ENCODE data around the gene SIN3A. TPM values are rescaled to one million over a fixed set of nuclear protein-coding genes. Genes with fewer than 3 reads are reported as not detected.

Gene SIN3A
- total RNA-seq, 1 experiment from 2014 or later, result 107 TPM

DNA sequence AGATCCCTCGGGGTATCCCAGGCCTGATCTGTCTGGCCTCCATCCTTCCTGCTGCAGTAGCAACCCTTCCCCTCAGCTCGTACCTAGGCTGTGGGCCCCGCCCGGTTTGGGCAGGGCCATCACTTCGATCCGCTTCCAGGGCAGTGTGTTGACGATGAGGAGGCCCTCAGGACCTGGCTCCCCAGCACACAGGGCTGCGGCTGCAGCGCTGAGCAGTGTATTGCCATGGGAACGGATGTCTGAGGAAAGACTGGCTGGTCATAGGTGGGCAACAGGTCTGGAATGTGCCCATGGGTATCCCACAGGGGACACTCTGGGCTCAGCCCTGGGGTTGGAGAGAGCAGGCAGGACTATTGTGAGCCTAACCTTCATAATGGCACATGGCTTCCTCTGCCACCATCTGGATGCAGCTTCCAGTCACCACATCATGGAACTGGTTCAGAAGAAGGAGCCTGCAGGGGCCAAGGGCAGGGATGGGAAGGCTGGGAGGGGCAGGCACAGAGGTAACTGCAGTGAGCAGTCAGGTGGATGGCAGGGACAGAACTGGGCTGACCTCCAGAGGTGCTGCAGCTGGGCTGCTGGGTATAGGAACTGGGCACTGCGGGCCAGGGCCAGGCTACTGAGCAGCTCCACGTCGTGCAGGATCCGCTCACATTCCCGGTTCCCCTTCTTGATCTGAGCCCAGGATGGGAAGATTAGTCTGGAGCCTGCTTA lies 91.8 kb downstream of the SIN3A start:
- CTCF ChIA-PET, result interaction anchor here (0.6 kb wide), 1 partner anchor 36 kb away, joined by 3 read pairs; no protein-coding TSS in a partner anchor
- DNase-seq (ENCODE audit: low read depth, low spot score) (no peak), ATAC-seq (no peak)
- in situ Hi-C loops (cut with HindIII; ENCODE audit: low pct_unique_long_range_greater_than_20kb, low sequenced_read_pairs) (no loop called here), intact Hi-C loops (cut with micrococcal nuclease; ENCODE audit: unreplicated experiment) (no loop called here)
- H3K4me1 ChIP-seq (ENCODE audit: control insufficient read depth, insufficient read depth, low read length), result no peaks in the 10 kb centered on the region
- H3K9me3 ChIP-seq (ENCODE audit: control insufficient read depth, insufficient read depth, low read depth, low read length), result no peaks in the 10 kb centered on the region
- no peak overlapping the region for H3K4me3 ChIP-seq (ENCODE audit: low read depth in 2 of 2, low read length in 2 of 2)
- H3K36me3 ChIP-seq (ENCODE audit: control insufficient read depth, insufficient read depth, low read length), result no peaks in the 10 kb centered on the region; the same call in 1 of the 2 replicates
- TF ChIP-seq, protein P1, sequence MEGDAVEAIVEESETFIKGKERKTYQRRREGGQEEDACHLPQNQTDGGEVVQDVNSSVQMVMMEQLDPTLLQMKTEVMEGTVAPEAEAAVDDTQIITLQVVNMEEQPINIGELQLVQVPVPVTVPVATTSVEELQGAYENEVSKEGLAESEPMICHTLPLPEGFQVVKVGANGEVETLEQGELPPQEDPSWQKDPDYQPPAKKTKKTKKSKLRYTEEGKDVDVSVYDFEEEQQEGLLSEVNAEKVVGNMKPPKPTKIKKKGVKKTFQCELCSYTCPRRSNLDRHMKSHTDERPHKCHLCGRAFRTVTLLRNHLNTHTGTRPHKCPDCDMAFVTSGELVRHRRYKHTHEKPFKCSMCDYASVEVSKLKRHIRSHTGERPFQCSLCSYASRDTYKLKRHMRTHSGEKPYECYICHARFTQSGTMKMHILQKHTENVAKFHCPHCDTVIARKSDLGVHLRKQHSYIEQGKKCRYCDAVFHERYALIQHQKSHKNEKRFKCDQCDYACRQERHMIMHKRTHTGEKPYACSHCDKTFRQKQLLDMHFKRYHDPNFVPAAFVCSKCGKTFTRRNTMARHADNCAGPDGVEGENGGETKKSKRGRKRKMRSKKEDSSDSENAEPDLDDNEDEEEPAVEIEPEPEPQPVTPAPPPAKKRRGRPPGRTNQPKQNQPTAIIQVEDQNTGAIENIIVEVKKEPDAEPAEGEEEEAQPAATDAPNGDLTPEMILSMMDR (IDR thresholded peaks at IDR 0.05), result no peak
- TF ChIP-seq TCF7L2 (IDR thresholded peaks at IDR 0.05; ENCODE audit: low read depth, low read length) (no peak), POLR2AphosphoS5 (IDR thresholded peaks at IDR 0.05; ENCODE audit: low read depth, low read length) (no peak), SIN3A (IDR thresholded peaks at IDR 0.05; ENCODE audit: borderline replicate concordance, insufficient read depth, low read depth, low read length) (no peak)
- TF ChIP-seq, protein P2, sequence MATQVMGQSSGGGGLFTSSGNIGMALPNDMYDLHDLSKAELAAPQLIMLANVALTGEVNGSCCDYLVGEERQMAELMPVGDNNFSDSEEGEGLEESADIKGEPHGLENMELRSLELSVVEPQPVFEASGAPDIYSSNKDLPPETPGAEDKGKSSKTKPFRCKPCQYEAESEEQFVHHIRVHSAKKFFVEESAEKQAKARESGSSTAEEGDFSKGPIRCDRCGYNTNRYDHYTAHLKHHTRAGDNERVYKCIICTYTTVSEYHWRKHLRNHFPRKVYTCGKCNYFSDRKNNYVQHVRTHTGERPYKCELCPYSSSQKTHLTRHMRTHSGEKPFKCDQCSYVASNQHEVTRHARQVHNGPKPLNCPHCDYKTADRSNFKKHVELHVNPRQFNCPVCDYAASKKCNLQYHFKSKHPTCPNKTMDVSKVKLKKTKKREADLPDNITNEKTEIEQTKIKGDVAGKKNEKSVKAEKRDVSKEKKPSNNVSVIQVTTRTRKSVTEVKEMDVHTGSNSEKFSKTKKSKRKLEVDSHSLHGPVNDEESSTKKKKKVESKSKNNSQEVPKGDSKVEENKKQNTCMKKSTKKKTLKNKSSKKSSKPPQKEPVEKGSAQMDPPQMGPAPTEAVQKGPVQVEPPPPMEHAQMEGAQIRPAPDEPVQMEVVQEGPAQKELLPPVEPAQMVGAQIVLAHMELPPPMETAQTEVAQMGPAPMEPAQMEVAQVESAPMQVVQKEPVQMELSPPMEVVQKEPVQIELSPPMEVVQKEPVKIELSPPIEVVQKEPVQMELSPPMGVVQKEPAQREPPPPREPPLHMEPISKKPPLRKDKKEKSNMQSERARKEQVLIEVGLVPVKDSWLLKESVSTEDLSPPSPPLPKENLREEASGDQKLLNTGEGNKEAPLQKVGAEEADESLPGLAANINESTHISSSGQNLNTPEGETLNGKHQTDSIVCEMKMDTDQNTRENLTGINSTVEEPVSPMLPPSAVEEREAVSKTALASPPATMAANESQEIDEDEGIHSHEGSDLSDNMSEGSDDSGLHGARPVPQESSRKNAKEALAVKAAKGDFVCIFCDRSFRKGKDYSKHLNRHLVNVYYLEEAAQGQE (IDR thresholded peaks at IDR 0.05; ENCODE audit: insufficient read depth in 1 of 2, low read depth in 2 of 2, low read length in 1 of 2), result no peak
- no peaks in the 10 kb centered on the region for H3K27me3 ChIP-seq (ENCODE audit: control insufficient read depth, insufficient read depth, low read length)
- BruUV-seq (replicated peaks), result no TSS peak
- POLR2A ChIA-PET, result interaction anchor here (0.6 kb wide), 1 partner anchor 323 kb away, joined by 4 read pairs; no protein-coding TSS in a partner anchor
- no peak overlapping the region for H3K27ac ChIP-seq (ENCODE audit: low read length)

DNA sequence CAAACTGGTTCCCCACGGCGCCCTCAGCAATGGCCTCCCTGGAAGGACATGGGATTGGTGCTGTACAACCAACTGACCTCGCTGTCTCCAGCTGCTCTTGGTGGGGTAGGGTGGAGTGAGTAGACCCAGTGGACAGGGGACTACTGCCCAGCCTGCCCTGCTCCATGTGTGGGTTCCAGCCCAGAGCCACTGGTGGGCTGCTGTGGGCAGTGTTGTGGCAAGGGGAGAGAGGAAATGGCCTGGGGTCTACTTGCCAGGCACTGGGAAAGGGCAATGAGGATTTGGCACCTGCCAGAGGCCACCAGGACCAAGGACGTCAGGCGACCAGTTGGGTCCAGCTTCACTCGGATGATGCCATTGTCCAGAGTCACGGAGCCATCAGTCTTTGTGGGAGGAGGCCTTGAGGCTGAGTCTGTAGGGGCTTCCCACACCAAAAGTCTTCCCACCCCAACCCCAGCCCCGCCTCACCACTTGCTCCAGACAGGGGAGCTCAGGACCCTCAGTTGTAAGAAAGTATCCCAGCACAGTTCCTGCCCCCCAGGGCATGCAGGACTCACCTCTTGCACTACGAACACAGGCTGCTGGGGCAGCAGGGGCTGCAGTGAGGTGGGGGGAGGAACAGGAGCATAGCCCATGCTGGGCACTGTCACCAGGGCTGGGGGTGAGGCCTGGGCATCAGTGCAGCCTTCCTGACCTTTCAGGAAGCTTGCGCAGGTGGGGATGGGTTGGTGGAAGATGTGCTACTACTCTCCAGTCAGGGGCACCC lies 92.5 kb downstream of the SIN3A start:
- DNase-seq (ENCODE audit: low read depth, low spot score) (no peak), ATAC-seq (no peak)
- H3K4me3 ChIP-seq (ENCODE audit: low read depth in 2 of 2, low read length in 2 of 2), result no peak overlapping the region
- in situ Hi-C loops (cut with HindIII; ENCODE audit: low pct_unique_long_range_greater_than_20kb, low sequenced_read_pairs) (no loop called here), intact Hi-C loops (cut with micrococcal nuclease; ENCODE audit: unreplicated experiment) (no loop called here)
- ChIA-PET CTCF (no interaction called here), POLR2A (interaction anchor here (0.6 kb wide), 1 partner anchor 322 kb away, joined by 4 read pairs; no protein-coding TSS in a partner anchor)
- H3K4me1 ChIP-seq (ENCODE audit: control insufficient read depth, insufficient read depth, low read length), result no peaks in the 10 kb centered on the region
- BruUV-seq (replicated peaks), result no TSS peak
- H3K27me3 ChIP-seq (ENCODE audit: control insufficient read depth, insufficient read depth, low read length), result no peaks in the 10 kb centered on the region
- no peak overlapping the region for H3K27ac ChIP-seq (ENCODE audit: low read length)
- no peak for TF ChIP-seq TCF7L2 (IDR thresholded peaks at IDR 0.05; ENCODE audit: low read depth, low read length)
- TF ChIP-seq, protein P2 (IDR thresholded peaks at IDR 0.05; ENCODE audit: insufficient read depth in 1 of 2, low read depth in 2 of 2, low read length in 1 of 2), result no peak
- no peak for TF ChIP-seq SIN3A (IDR thresholded peaks at IDR 0.05; ENCODE audit: borderline replicate concordance, insufficient read depth, low read depth, low read length)
- TF ChIP-seq, protein P1 (IDR thresholded peaks at IDR 0.05), result no peak
- TF ChIP-seq POLR2AphosphoS5 (IDR thresholded peaks at IDR 0.05; ENCODE audit: low read depth, low read length), result no peak
- no peaks in the 10 kb centered on the region; the same call in 1 of the 2 replicates for H3K36me3 ChIP-seq (ENCODE audit: control insufficient read depth, insufficient read depth, low read length)
- H3K9me3 ChIP-seq (ENCODE audit: control insufficient read depth, insufficient read depth, low read depth, low read length), result no peaks in the 10 kb centered on the region

Measured in Panc1 (cell line).